T-cell (primary cell): ENCODE measurements around the gene PAK1. TPM values are rescaled to one million over a fixed set of nuclear protein-coding genes. Genes with fewer than 3 reads are reported as not detected.
A peak's percentile ranks its signal among the peaks of the same experiment; 100 is the strongest.

ENCODE experiments used
- ATAC-seq, 4 experiments: fragments of 200-7000 bp in 3 of 4; fragments of 150-1000 bp in 1 of 4; cut with Tn5 transposase; replicated peaks in 1 of 4; 1 replicate in 3 of 4; 2 replicates in 1 of 4; pipeline ENCODE4 v1.10.0; 2021; ENCODE audit warnings: moderate library complexity in 3 of 4, mild to moderate bottlenecking in 2 of 4, moderate number of reproducible peaks in 1 of 4
- CTCF ChIA-PET, 2 donors: fragments of 300-600 bp; sonication (Branson Sonifier 250); formaldehyde crosslinking; loops; one replicate each; lab custom pipeline; 2022; ENCODE audit warnings: antibody characterized with exemption in 2 of 2; lab: Charles Lee
- POLR2A ChIA-PET, 2 donors: fragments of 300-600 bp; sonication (Branson Sonifier 250); formaldehyde crosslinking; loops; one replicate each; lab custom pipeline; 2022; ENCODE audit warnings: antibody characterized with exemption in 2 of 2; lab: Charles Lee
- DNase-seq, 35 experiments: peaks; one replicate each; pipeline versions ENCODE4 v3.0.0 to v3.0.0-alpha.2; 2013 to 2023
- H3K27ac ChIP-seq: one replicate; pipeline ENCODE4 v1.5.1; 2013; ENCODE audit warnings: low read length
- H3K27me3 ChIP-seq, 2 experiments: replicated peaks in 1 of 2; 1 replicate in 1 of 2; 2 replicates in 1 of 2; pipeline versions ENCODE4 v1.6.1 to v1.7.0; 2013; ENCODE audit warnings: low read length in 1 of 2, mixed read lengths in 1 of 2; ENCODE audit not compliant: control insufficient read depth in 2 of 2, insufficient read depth in 2 of 2; ENCODE audit errors: extremely low read depth in 1 of 2
- H3K36me3 ChIP-seq, 2 donors: 1 replicate in 1 of 2; 2 replicates in 1 of 2; pipeline versions ENCODE4 v1.6.1 to v1.7.0; 2013; ENCODE audit warnings: low read length in 1 of 2; ENCODE audit not compliant: control insufficient read depth in 2 of 2, insufficient read depth in 1 of 2; ENCODE audit errors: extremely low read depth in 1 of 2
- H3K4me1 ChIP-seq, 2 experiments: 1 replicate in 1 of 2; 2 replicates in 1 of 2; pipeline versions ENCODE4 v1.6.1 to v1.7.0; 2013; ENCODE audit warnings: low read length in 2 of 2, mixed read lengths in 1 of 2; ENCODE audit not compliant: insufficient read depth in 2 of 2, control insufficient read depth in 1 of 2; ENCODE audit errors: extremely low read depth in 1 of 2
- H3K4me3 ChIP-seq, 2 donors: 1 replicate in 1 of 2; 2 replicates in 1 of 2; pipeline versions ENCODE4 v1.5.1 to v1.7.0; 2013; ENCODE audit warnings: mild to moderate bottlenecking in 2 of 2, low read length in 1 of 2, moderate library complexity in 1 of 2; ENCODE audit not compliant: control insufficient read depth in 1 of 2; ENCODE audit errors: extremely low read depth in 1 of 2
- H3K9me3 ChIP-seq: 2 replicates; pipeline ENCODE4 v1.7.0; 2013
- H3K27ac Mint-ChIP-seq, 2 donors: one replicate each; pipeline ENCODE4 v1.8.0; 2020 to 2021; ENCODE audit warnings: mild to moderate bottlenecking in 2 of 2, mixed read lengths in 2 of 2
- H3K27me3 Mint-ChIP-seq, 2 donors: one replicate each; pipeline ENCODE4 v1.8.0; 2021 to 2022; ENCODE audit warnings: mixed read lengths in 2 of 2
- H3K36me3 Mint-ChIP-seq: one replicate; pipeline ENCODE4 v1.8.0; 2021; ENCODE audit warnings: mixed read lengths
- H3K4me1 Mint-ChIP-seq, 3 donors: one replicate each; pipeline ENCODE4 v1.8.0; 2020 to 2022; ENCODE audit warnings: mixed read lengths in 3 of 3, mild to moderate bottlenecking in 1 of 3
- H3K4me3 Mint-ChIP-seq, 3 donors: one replicate each; pipeline ENCODE4 v1.8.0; 2020 to 2022; ENCODE audit warnings: mild to moderate bottlenecking in 3 of 3, mixed read lengths in 3 of 3, moderate library complexity in 3 of 3
- H3K9me3 Mint-ChIP-seq, 3 donors: one replicate each; pipeline ENCODE4 v1.8.0; 2020 to 2022; ENCODE audit warnings: mixed read lengths in 3 of 3
- WGBS: methylation state at CpG from one replicate; pipeline ENCODE4 v1.1.5; 2013; ENCODE audit warnings: missing lambda C conversion rate; ENCODE audit not compliant: insufficient coverage; 5-methylcytosine and 5-hydroxymethylcytosine counted together
- total RNA-seq, 35 experiments: library from RNA in 6 of 35; stranded (reverse) in 6 of 35; fragments of 120-200 nt in 1 of 35; gene quantifications; one replicate each; pipeline versions ENCODE4 v1.2.1 to v1.2.4 and lab custom pipeline; 2013 to 2026

Gene PAK1
- total RNA-seq, 5 donors from 2014 or later (not counting 1 experiment from before 2014, with no cell fraction given): 15.9 to 28.0 (median 18.7) TPM

- ChIA-PET POLR2A (interaction anchor here in 1 of 2 donors (0.7 kb wide), 1 partner anchor 65 kb away, joined by 4 read pairs; no protein-coding TSS in a partner anchor), CTCF (interaction anchor here in 1 of 2 donors (0.7 kb wide), 1 partner anchor 214 kb away, joined by 4 read pairs; no protein-coding TSS in a partner anchor)
- Mint-ChIP-seq H3K27ac (peak overlapping the region; percentile 17 to 64), H3K9me3 (no peaks in the 10 kb centered on the region), H3K27me3 (no peaks in the 10 kb centered on the region), H3K36me3 (no peaks in the 10 kb centered on the region), H3K4me3 (peak overlapping the region; percentile 26 to 92 (median 88)), H3K4me1 (peaks cover 40 to 58% (median 45%) of the 10 kb centered on the region in 3 donors)
- Histone ChIP-seq H3K27ac (no peak overlapping the region), H3K9me3 (no peaks in the 10 kb centered on the region), H3K36me3 (no peaks in the 10 kb centered on the region), H3K27me3 (no peaks in the 10 kb centered on the region), H3K4me1 (peaks cover 23 to 30% of the 10 kb centered on the region in 2 experiments), H3K4me3 (peak overlapping the region in 1 of 2 donors; percentile 11)
- no peak for ATAC-seq
- DNase-seq: no peak
- 96% methylated on average over 2 of the region's 4 CpGs for WGBS
These were observed 63.6 kb downstream of the PAK1 start for GRCh38 chr11:77410076-77410827.

DNA sequence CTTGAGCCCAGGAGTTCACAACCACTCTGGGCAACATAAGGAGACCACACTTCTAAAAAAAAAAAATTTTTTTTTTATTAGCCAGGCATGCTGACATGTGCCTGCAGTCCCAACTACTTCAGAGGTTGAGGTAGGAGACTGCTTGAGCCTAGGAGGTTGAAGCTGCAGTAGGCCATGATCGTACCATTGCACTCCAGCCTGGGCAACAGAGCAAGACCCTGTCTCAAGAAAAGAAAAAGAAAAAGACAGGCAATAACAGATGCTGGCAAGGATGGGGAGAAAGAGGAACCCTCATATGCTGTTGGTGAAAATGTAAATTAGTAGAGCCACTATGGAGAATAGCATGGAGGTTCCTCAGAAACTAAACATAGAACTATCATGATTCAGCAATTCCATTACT, 64.8 kb downstream of the PAK1 start:
- 100% methylated on average over 1 of the region's 1 CpG for WGBS
- Histone ChIP-seq H3K9me3 (no peaks in the 10 kb centered on the region), H3K27ac (no peak overlapping the region), H3K27me3 (no peaks in the 10 kb centered on the region), H3K4me3 (no peak overlapping the region), H3K36me3 (no peaks in the 10 kb centered on the region), H3K4me1 (peaks cover 23 to 37% of the 10 kb centered on the region in 2 experiments)
- ATAC-seq (no peak), DNase-seq (no peak)
- ChIA-PET POLR2A (no interaction called here), CTCF (no interaction called here)
- peaks cover 40 to 58% (median 45%) of the 10 kb centered on the region in 3 donors for H3K4me1 Mint-ChIP-seq
- H3K9me3 Mint-ChIP-seq: no peaks in the 10 kb centered on the region
- H3K27ac Mint-ChIP-seq: no peak overlapping the region
- no peak overlapping the region for H3K4me3 Mint-ChIP-seq
- H3K27me3 Mint-ChIP-seq: no peaks in the 10 kb centered on the region
- no peaks in the 10 kb centered on the region for H3K36me3 Mint-ChIP-seq

- ChIA-PET CTCF (interaction anchor here (0.6 to 1.5 kb wide), 2 partner anchors 86 to 141 kb away, joined by 3 read pairs; no protein-coding TSS in a partner anchor), POLR2A (no interaction called here)
- peaks cover 37 to 62% (median 49%) of the 10 kb centered on the region in 3 donors for H3K4me1 Mint-ChIP-seq
- Histone ChIP-seq H3K27ac (no peak overlapping the region), H3K4me1 (peaks cover 23 to 37% of the 10 kb centered on the region in 2 experiments), H3K36me3 (no peaks in the 10 kb centered on the region), H3K9me3 (no peaks in the 10 kb centered on the region), H3K4me3 (no peak overlapping the region), H3K27me3 (no peaks in the 10 kb centered on the region)
- no peaks in the 10 kb centered on the region for H3K27me3 Mint-ChIP-seq
- no peak overlapping the region for H3K4me3 Mint-ChIP-seq
- no peak overlapping the region for H3K27ac Mint-ChIP-seq
- WGBS: 100% methylated on average over 2 of the region's 4 CpGs
- H3K9me3 Mint-ChIP-seq: no peaks in the 10 kb centered on the region
- DNase-seq (no peak), ATAC-seq (no peak)
- peaks cover 3% of the 10 kb centered on the region for H3K36me3 Mint-ChIP-seq
These were observed 66.3 kb downstream of the PAK1 start for GRCh38 chr11:77407613-77408012.

DNA sequence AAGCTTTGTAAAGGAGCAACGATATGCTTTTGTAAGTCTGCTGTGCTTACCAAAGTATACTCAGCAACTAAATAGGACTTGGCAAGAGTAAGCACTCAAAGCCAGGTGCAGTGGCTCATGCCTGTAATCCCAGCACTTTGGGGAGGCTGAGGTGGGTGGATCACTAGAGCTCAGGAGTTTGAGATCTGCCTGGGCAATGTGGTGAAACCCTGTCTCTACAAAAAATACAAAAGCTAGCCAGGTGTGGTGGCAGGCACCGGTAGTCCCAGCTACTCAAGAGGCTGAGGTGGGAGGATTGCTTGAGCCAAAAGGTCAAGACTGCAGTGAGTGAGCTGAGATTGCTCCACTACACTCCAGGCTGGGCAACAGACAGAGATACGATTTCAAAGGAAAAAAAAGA, 67.5 kb downstream of the PAK1 start:
- no peak overlapping the region for H3K27ac Mint-ChIP-seq
- Histone ChIP-seq H3K36me3 (no peaks in the 10 kb centered on the region), H3K27ac (no peak overlapping the region), H3K27me3 (no peaks in the 10 kb centered on the region), H3K4me1 (peaks cover 13 to 41% of the 10 kb centered on the region in 2 experiments), H3K9me3 (no peaks in the 10 kb centered on the region), H3K4me3 (no peak overlapping the region)
- ATAC-seq: no peak
- H3K27me3 Mint-ChIP-seq: no peaks in the 10 kb centered on the region
- H3K9me3 Mint-ChIP-seq: no peaks in the 10 kb centered on the region
- H3K4me3 Mint-ChIP-seq: no peak overlapping the region
- CTCF ChIA-PET: no interaction called here
- peaks cover 32 to 61% (median 50%) of the 10 kb centered on the region in 3 donors for H3K4me1 Mint-ChIP-seq
- no CpG with 5 or more reads among the region's 3 CpGs for WGBS
- DNase-seq: no peak
- POLR2A ChIA-PET: no interaction called here
- H3K36me3 Mint-ChIP-seq: peaks cover 7% of the 10 kb centered on the region

DNA sequence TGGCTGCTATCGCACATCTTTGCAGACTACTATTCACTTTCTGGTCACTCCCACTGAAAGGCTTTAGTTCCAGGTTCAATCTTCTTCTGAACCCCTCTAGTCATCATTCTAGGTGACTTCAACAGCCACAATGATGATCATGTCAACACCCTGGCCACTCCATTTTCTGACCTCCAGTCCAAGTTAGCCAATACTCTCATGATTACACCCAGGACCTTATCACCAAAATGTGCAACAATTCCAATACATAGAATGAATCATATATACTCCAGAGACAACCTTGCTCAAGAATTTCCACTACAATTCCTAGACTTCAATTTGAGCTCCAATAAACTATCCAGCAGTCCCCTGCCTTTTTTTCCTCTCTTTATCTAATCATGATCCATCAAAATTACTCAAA, 70.7 kb downstream of the PAK1 start:
- peaks cover 10 to 42% (median 29%) of the 10 kb centered on the region in 3 donors for H3K4me1 Mint-ChIP-seq
- CTCF ChIA-PET: interaction anchor here in 1 of 2 donors (0.9 kb wide), 1 partner anchor 8 kb away, joined by 3 read pairs; no protein-coding TSS in a partner anchor

DNA sequence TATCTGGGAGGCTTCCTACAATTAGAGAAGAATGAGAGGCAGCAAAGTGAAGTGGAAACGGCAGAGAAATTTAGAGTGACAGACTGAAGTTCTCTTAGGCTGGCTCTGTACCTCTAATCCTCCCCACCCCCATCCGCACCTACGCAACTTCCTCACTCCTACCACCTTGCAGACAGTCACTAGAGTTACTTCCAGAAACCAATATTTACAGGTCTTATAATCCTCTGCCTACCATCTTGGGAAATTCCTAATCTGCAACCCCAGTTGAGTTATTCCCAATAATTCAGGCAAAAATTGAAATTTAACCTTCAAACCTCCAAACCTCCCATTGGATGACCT, 71.7 kb downstream of the PAK1 start:
- Histone ChIP-seq H3K4me1 (peaks cover 4 to 27% of the 10 kb centered on the region in 2 experiments), H3K27me3 (no peaks in the 10 kb centered on the region), H3K4me3 (no peak overlapping the region), H3K9me3 (no peaks in the 10 kb centered on the region), H3K36me3 (no peaks in the 10 kb centered on the region), H3K27ac (no peak overlapping the region)
- Mint-ChIP-seq H3K36me3 (peaks cover 13% of the 10 kb centered on the region), H3K4me3 (no peak overlapping the region), H3K4me1 (peaks cover 6 to 32% (median 21%) of the 10 kb centered on the region in 3 donors), H3K27ac (no peak overlapping the region), H3K9me3 (no peaks in the 10 kb centered on the region), H3K27me3 (no peaks in the 10 kb centered on the region)
- ATAC-seq (peak in 1 of 4 experiments; percentile 64), DNase-seq (peak in 5 of 35 experiments; percentile 6 to 15 (median 9))
- ChIA-PET POLR2A (interaction anchor here in 1 of 2 donors (0.6 kb wide), 1 partner anchor 68 kb away, joined by 4 read pairs; no protein-coding TSS in a partner anchor), CTCF (no interaction called here)
- no CpG with 5 or more reads among the region's 3 CpGs for WGBS

More for the DNA sequence above, 70.7 kb downstream of the PAK1 start:
- H3K27ac Mint-ChIP-seq: no peak overlapping the region
- ATAC-seq (no peak), DNase-seq (no peak)
- H3K36me3 Mint-ChIP-seq: peaks cover 12% of the 10 kb centered on the region
- Histone ChIP-seq H3K9me3 (no peaks in the 10 kb centered on the region), H3K27ac (no peak overlapping the region), H3K36me3 (no peaks in the 10 kb centered on the region), H3K4me3 (no peak overlapping the region), H3K27me3 (no peaks in the 10 kb centered on the region), H3K4me1 (peaks cover 4 to 32% of the 10 kb centered on the region in 2 experiments)
- 100% methylated on average over 1 of the region's 1 CpG for WGBS
- POLR2A ChIA-PET: no interaction called here
- no peaks in the 10 kb centered on the region for H3K9me3 Mint-ChIP-seq
- no peak overlapping the region for H3K4me3 Mint-ChIP-seq
- H3K27me3 Mint-ChIP-seq: no peaks in the 10 kb centered on the region
